Right lobe of liver (tissue), 4 donors: ENCODE data around the gene EFNA5.

Experiments
- CTCF ChIP-seq, 4 donors: fragments of 200-600 bp in 3 of 4; fragments of 450-650 bp in 1 of 4; IDR thresholded peaks; one replicate each; pipeline versions ENCODE4 v1.5.1 to v1.8.0; 2016 to 2022; ENCODE audit warnings: antibody characterized with exemption in 4 of 4, mild to moderate bottlenecking in 2 of 4
- POLR2A ChIP-seq: fragments of 450-650 bp; IDR thresholded peaks from one replicate; pipeline ENCODE4 v1.6.1; 2017; ENCODE audit warnings: antibody characterized with exemption, mild to moderate bottlenecking
- donor health status: DM: no; HTN: no; CAD: no.
- donor health status: DM: no; HTN: no; CAD: no.
- donor health status: DM: no; HTN: yes; CAD: no.

- TF ChIP-seq CTCF (IDR thresholded peaks at IDR 0.05) (no peak), POLR2A (no peak)
These were observed 148.3 kb downstream of the EFNA5 start for GRCh38 chr5:107522456-107522855.
